GM13976 (cell line): ENCODE results near the gene SP6.

Experiments
- DNase-seq: peaks from one replicate; pipeline ENCODE4 v3.0.0; 2012; ENCODE audit warnings: low spot score
- CTCF ChIP-seq: IDR thresholded peaks from 2 replicates; pipeline ENCODE4 v1.5.1; 2012; ENCODE audit warnings: borderline replicate concordance, mild to moderate bottlenecking; ENCODE audit not compliant: insufficient read depth; ENCODE audit errors: extremely low read depth, missing control alignments, control extremely low read depth
- in situ Hi-C: fragments of 300-500 bp; cut with MboI; formaldehyde crosslinking; loops from one replicate; pipeline ENCODE4 v1.12.0; 2022; ENCODE audit warnings: low sequenced_read_pairs, mixed read lengths, inconsistent platforms; ENCODE audit not compliant: unreplicated experiment

SP6 gene

GRCh38 chr17:47840742-47841487 lies 10.0 kb downstream of the SP6 start, which contains the start of gene SCRN2:
SCRN2 (minus strand) TSS chr17:47841273; CDS start chr17:47840843, 430 bp downstream.
- peak; percentile 95 for DNase-seq
- peak; percentile 94 for TF ChIP-seq CTCF
- in situ Hi-C loops, result loop anchor here (5.0 kb wide), 1 partner anchor 51 kb away; no protein-coding TSS in a partner anchor

GRCh38 chr17:47840001-47840741 lies 10.8 kb downstream of the SP6 start:
- TF ChIP-seq CTCF, result no peak
- in situ Hi-C loops, result loop anchor here (5.0 kb wide), 1 partner anchor 52 kb away; no protein-coding TSS in a partner anchor
- no peak for DNase-seq

GRCh38 chr17:47839071-47839470 lies 11.9 kb downstream of the SP6 start:
- in situ Hi-C loops, result no loop called here
- no peak for DNase-seq
- no peak for TF ChIP-seq CTCF

GRCh38 chr17:47838636-47839035 lies 12.3 kb downstream of the SP6 start:
- in situ Hi-C loops, result no loop called here
- no peak for TF ChIP-seq CTCF
- DNase-seq, result no peak

GRCh38 chr17:47837401-47838039 lies 13.4 kb downstream of the SP6 start:
- TF ChIP-seq CTCF, result no peak
- in situ Hi-C loops, result no loop called here
- DNase-seq, result no peak

GRCh38 chr17:47836601-47837000 lies 14.4 kb downstream of the SP6 start:
- DNase-seq, result no peak
- no peak for TF ChIP-seq CTCF
- in situ Hi-C loops, result no loop called here
